Muscle of leg (tissue), 11 donors: ENCODE measurements around the gene ACSF3. TPM values are rescaled to one million over a fixed set of nuclear protein-coding genes. Genes with fewer than 3 reads are reported as not detected.

Experiments
- DNase-seq: peaks from one replicate; pipeline ENCODE4 v3.0.0; 2013
- H3K27ac ChIP-seq: one replicate; pipeline ENCODE4 v1.5.1; 2013; ENCODE audit warnings: mild to moderate bottlenecking, low read length, control low read depth
- H3K27me3 ChIP-seq: one replicate; pipeline ENCODE4 v1.6.1; 2013; ENCODE audit warnings: low read length; ENCODE audit not compliant: control insufficient read depth, insufficient read depth
- H3K36me3 ChIP-seq: one replicate; pipeline ENCODE4 v1.6.1; 2013; ENCODE audit warnings: low read length; ENCODE audit not compliant: control insufficient read depth, insufficient read depth
- H3K4me1 ChIP-seq: one replicate; pipeline ENCODE4 v1.6.1; 2013; ENCODE audit warnings: low read length; ENCODE audit not compliant: control insufficient read depth, insufficient read depth
- H3K4me3 ChIP-seq: one replicate; pipeline ENCODE4 v1.5.1; 2013; ENCODE audit warnings: low read length, control low read depth
- H3K9me3 ChIP-seq: replicated peaks from 2 replicates; pipeline ENCODE4 v1.6.1; 2013; ENCODE audit warnings: low read depth, low read length; ENCODE audit not compliant: control insufficient read depth
- WGBS: methylation state at CpG from one replicate; pipeline ENCODE4 v1.1.5; 2013; ENCODE audit warnings: missing lambda C conversion rate; ENCODE audit not compliant: insufficient coverage; 5-methylcytosine and 5-hydroxymethylcytosine counted together
- polyA plus RNA-seq, 8 donors: library from polyadenylated mRNA; unstranded; fragments of 120-200 nt; gene quantifications; one replicate each; pipeline versions ENCODE4 v1.2.1 to v1.2.3, GENCODE V29; 2013; ENCODE audit warnings: inconsistent platforms in 1 of 8, low replicate concordance in 1 of 8; ENCODE audit not compliant: insufficient read length in 8 of 8, insufficient read depth in 1 of 8
- total RNA-seq: library from RNA; stranded (reverse); fragments of 120-200 nt; gene quantifications from one replicate; pipeline ENCODE4 v1.2.4, GENCODE V29; 2013

Gene ACSF3
- total and polyA plus RNA-seq, 9 donors: 13.4 to 18.6 (median 16.7) TPM

GRCh38 chr16:89201439-89202377, 108.1 kb downstream of the ACSF3 start:
- Histone ChIP-seq H3K27ac (no peak overlapping the region), H3K27me3 (peaks cover 54% of the 10 kb centered on the region), H3K4me3 (no peak overlapping the region), H3K36me3 (no peaks in the 10 kb centered on the region), H3K9me3 (no peaks in the 10 kb centered on the region), H3K4me1 (peaks cover 19% of the 10 kb centered on the region)
- DNase-seq: no peak
- WGBS: under 1% methylated on average over 99 of the region's 111 CpGs

DNA sequence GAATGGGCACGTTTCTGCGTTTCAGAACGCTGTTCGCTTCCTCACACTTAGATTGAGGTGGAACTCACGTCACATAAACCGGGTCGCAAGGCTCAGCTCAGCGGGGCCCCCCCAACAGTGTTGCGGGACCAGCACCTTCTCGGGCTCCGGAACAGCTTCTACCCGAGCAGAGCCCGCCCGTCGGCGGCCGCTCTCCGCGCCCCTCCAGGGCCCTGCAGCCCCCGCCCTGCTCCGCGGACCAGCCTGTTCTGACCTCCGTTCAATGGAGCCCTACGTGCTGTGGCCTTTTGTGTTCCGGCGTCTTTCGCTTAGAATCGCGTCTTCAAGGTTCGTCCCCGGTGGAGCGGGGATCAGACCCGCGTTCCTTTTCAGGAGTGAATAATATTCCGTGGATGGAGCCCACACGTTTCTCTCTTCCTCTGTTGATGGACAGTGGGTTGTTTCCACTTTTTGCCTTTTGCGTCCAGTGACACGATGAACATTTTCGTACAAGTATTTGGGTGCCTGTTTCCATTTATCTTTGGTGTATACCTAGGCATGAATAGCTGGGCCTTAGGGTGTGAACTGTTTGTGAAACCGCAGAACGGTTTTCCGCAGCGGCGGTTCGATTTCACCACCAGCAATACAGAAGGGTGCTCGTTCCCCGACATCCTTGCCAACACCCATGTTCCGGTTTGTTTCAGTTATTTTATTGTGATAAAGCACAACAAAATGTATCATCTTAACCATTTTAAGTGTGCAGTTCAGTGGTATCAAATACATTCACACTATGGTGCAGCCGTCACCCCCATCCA, 109.0 kb downstream of the ACSF3 start:
- Histone ChIP-seq H3K4me1 (peaks cover 18% of the 10 kb centered on the region), H3K27ac (no peak overlapping the region), H3K4me3 (no peak overlapping the region), H3K9me3 (no peaks in the 10 kb centered on the region), H3K27me3 (peaks cover 54% of the 10 kb centered on the region), H3K36me3 (no peaks in the 10 kb centered on the region)
- 37% methylated on average over 44 of the region's 49 CpGs for WGBS
- no peak for DNase-seq

Other genes with a start within 250 kb of the ACSF3 start
- gene GALNS, start 236.9 kb upstream of the ACSF3 start, total RNA-seq: 9.8 TPM
- gene GALNS, start 236.9 kb upstream of the ACSF3 start, polyA plus RNA-seq: 10 to 100 TPM; 15.0 to 28.5 (median 21.0) TPM
- 52.1 TPM for gene TRAPPC2L, start 236.7 kb upstream of the ACSF3 start, total RNA-seq
- gene TRAPPC2L, start 236.7 kb upstream of the ACSF3 start, polyA plus RNA-seq: 10 to 100 TPM; 47.6 to 67.5 (median 52.2) TPM
- 0.04 TPM for gene PABPN1L, start 227.2 kb upstream of the ACSF3 start, total RNA-seq
- under 1 TPM in 5 of 8 donors, not detected in 3; 0.12 to 0.39 (median 0.15) TPM for gene PABPN1L, start 227.2 kb upstream of the ACSF3 start, polyA plus RNA-seq
- 3.8 TPM for gene CBFA2T3, start 116.6 kb upstream of the ACSF3 start, total RNA-seq
- gene CBFA2T3, start 116.6 kb upstream of the ACSF3 start, polyA plus RNA-seq: 10 to 100 TPM; 13.2 to 23.0 (median 18.6) TPM
- 121 TPM for gene CDH15, start 77.9 kb downstream of the ACSF3 start, total RNA-seq
- 100 to 1,000 TPM; 124 to 276 (median 191) TPM for gene CDH15, start 77.9 kb downstream of the ACSF3 start, polyA plus RNA-seq
- not detected for gene SLC22A31, start 106.7 kb downstream of the ACSF3 start, total RNA-seq
- 1 to 10 TPM in 7 of 8 donors, under 1 TPM in 1; 0.70 to 5.5 (median 1.9) TPM for gene SLC22A31, start 106.7 kb downstream of the ACSF3 start, polyA plus RNA-seq
- 7.0 TPM for gene ZNF778, start 123.9 kb downstream of the ACSF3 start, total RNA-seq
- gene ZNF778, start 123.9 kb downstream of the ACSF3 start, polyA plus RNA-seq: 1 to 10 TPM; 4.6 to 7.7 (median 5.4) TPM